Activated CD4-positive, CD25-positive, alpha-beta regulatory T cell treated with anti-CD3 and anti-CD28 coated beads, Interleukin-2, amount 50 U/mL, for 24 hours (primary cell): Measurements from ENCODE around the gene MAP4.

Experiments used
- ATAC-seq, 2 donors: fragments of 150-1000 bp; cut with Tn5 transposase; one replicate each; pipeline ENCODE4 v1.10.0; 2021; ENCODE audit warnings: mild to moderate bottlenecking in 1 of 2, moderate library complexity in 1 of 2

MAP4 gene

GRCh38 chr3:47964740-47965139 is 51.5 kb downstream of the MAP4 start:
- ATAC-seq: no peak

- peak in 1 of 2 donors; percentile 24 for ATAC-seq
These were observed 54.2 kb downstream of the MAP4 start for GRCh38 chr3:47961815-47962606.

- ATAC-seq: no peak
These were observed 55.2 kb downstream of the MAP4 start for GRCh38 chr3:47961036-47961435.

- no peak for ATAC-seq
These were observed 59.7 kb downstream of the MAP4 start for GRCh38 chr3:47956521-47956920.

- ATAC-seq: no peak
These were observed 61.6 kb downstream of the MAP4 start for GRCh38 chr3:47954567-47954966.

- no peak for ATAC-seq
These were observed 65.6 kb downstream of the MAP4 start for GRCh38 chr3:47950453-47951169.

- no peak for ATAC-seq
These were observed 66.2 kb downstream of the MAP4 start for GRCh38 chr3:47949979-47950378.

GRCh38 chr3:47940232-47940631 is 76.0 kb downstream of the MAP4 start:
- no peak for ATAC-seq

- no peak for ATAC-seq
These were observed 83.8 kb downstream of the MAP4 start for GRCh38 chr3:47932421-47932820.

- ATAC-seq: no peak
These were observed 85.2 kb downstream of the MAP4 start for GRCh38 chr3:47930979-47931378.

GRCh38 chr3:47916696-47917095 is 99.5 kb downstream of the MAP4 start:
- no peak for ATAC-seq

- no peak for ATAC-seq
These were observed 100.0 kb downstream of the MAP4 start for GRCh38 chr3:47916201-47916600.

- ATAC-seq: no peak
These were observed 104.2 kb downstream of the MAP4 start for GRCh38 chr3:47912006-47912504.

- no peak for ATAC-seq
These were observed 105.3 kb downstream of the MAP4 start for GRCh38 chr3:47910777-47911440.

GRCh38 chr3:47910233-47910632 is 106.0 kb downstream of the MAP4 start:
- ATAC-seq: no peak

GRCh38 chr3:47909607-47910006 is 106.6 kb downstream of the MAP4 start:
- no peak for ATAC-seq

GRCh38 chr3:47908744-47909143 is 107.5 kb downstream of the MAP4 start:
- no peak for ATAC-seq

- no peak for ATAC-seq
These were observed 108.4 kb downstream of the MAP4 start for GRCh38 chr3:47907784-47908183.

- no peak for ATAC-seq
These were observed 113.5 kb downstream of the MAP4 start for GRCh38 chr3:47902746-47903145.

GRCh38 chr3:47901280-47901833 is 114.9 kb downstream of the MAP4 start:
- ATAC-seq: no peak

- ATAC-seq: no peak
These were observed 116.6 kb downstream of the MAP4 start for GRCh38 chr3:47899495-47900108.

- peak in 1 of 2 donors; percentile 49 for ATAC-seq
These were observed 118.3 kb downstream of the MAP4 start for GRCh38 chr3:47897954-47898353.

GRCh38 chr3:47896736-47897135 is 119.5 kb downstream of the MAP4 start:
- ATAC-seq: no peak
